GM12878 (cell line): Measurements from ENCODE around the gene TMEM170B. TPM values are rescaled to one million over a fixed set of nuclear protein-coding genes. Genes with fewer than 3 reads are reported as not detected.

Source experiments
- EGR1 ChIP-seq, 2 experiments: IDR thresholded peaks; 1 replicate in 1 of 2; 2 replicates in 1 of 2; pipeline ENCODE4 v1.6.1; 2011 to 2012; ENCODE audit warnings: low read depth in 2 of 2, low read length in 2 of 2, borderline replicate concordance in 1 of 2, mild to moderate bottlenecking in 1 of 2, moderate library complexity in 1 of 2
- KDM1A ChIP-seq: fragments of 200-600 bp; sonication (generic); IDR thresholded peaks from 2 replicates; pipeline ENCODE4 v1.6.1; 2016; ENCODE audit warnings: borderline replicate concordance
- KLF5 ChIP-seq: fragments of 450-650 bp; IDR thresholded peaks from 2 replicates; pipeline ENCODE4 v1.6.1; 2014; ENCODE audit warnings: mild to moderate bottlenecking; ENCODE audit not compliant: partially characterized antibody
- MEF2B ChIP-seq: fragments of 450-650 bp; IDR thresholded peaks from 2 replicates; pipeline ENCODE4 v1.6.1; 2018; ENCODE audit warnings: mild to moderate bottlenecking, moderate library complexity; ENCODE audit not compliant: partially characterized antibody, poor library complexity, severe bottlenecking
- MTA2 ChIP-seq: fragments of 450-650 bp; IDR thresholded peaks from 2 replicates; pipeline ENCODE4 v1.6.1; 2016; ENCODE audit warnings: low read depth, mild to moderate bottlenecking, moderate library complexity
- RELA ChIP-seq: fragments of 450-650 bp; IDR thresholded peaks from 2 replicates; pipeline ENCODE4 v1.8.0; 2014; ENCODE audit warnings: borderline replicate concordance; ENCODE audit not compliant: partially characterized antibody
- SP1 ChIP-seq: IDR thresholded peaks from one replicate; pipeline ENCODE4 v1.6.1; 2011; ENCODE audit warnings: low read depth, low read length
- SREBF2 ChIP-seq: IDR thresholded peaks from 2 replicates; pipeline ENCODE4 v1.6.1; 2012; ENCODE audit warnings: mild to moderate bottlenecking, low read length
- STAT3 ChIP-seq: IDR thresholded peaks from 2 replicates; pipeline ENCODE4 v1.6.1; 2011; ENCODE audit warnings: low read depth, low read length, improper control_type of control experiment
- SUPT20H ChIP-seq: IDR thresholded peaks from 2 replicates; pipeline ENCODE4 v1.6.1; 2011; ENCODE audit warnings: low read depth, mild to moderate bottlenecking, low read length, moderate library complexity, borderline replicate concordance; ENCODE audit not compliant: control insufficient read depth
- TCF12 ChIP-seq: IDR thresholded peaks from 2 replicates; pipeline ENCODE4 v1.6.1; 2011; ENCODE audit warnings: low read depth, mild to moderate bottlenecking, low read length
- ZBED1 ChIP-seq: IDR thresholded peaks from 2 replicates; pipeline ENCODE4 v1.6.1; 2016; ENCODE audit warnings: borderline replicate concordance
- polyA plus RNA-seq, 11 experiments: library from polyadenylated mRNA; depleted of rRNA in 4 of 11; unstranded in 6 of 11; stranded (reverse) in 5 of 11; fragments of >200 nt; fragmentation: Nextera tagmentation in 4 of 11; fragmentation: Illumina TruSeq in 1 of 11; extraction: Ambion mirVana in 4 of 11; extraction: Trizol in 1 of 11; gene quantifications; 1 replicate in 1 of 11; 2 replicates in 10 of 11; pipeline versions ENCODE4 v1.2.1 to v1.2.3, GENCODE V29; 2011 to 2016; ENCODE audit warnings: inconsistent platforms in 2 of 11, missing spikeins in 2 of 11, low read depth in 1 of 11
- total RNA-seq, 4 experiments: library from RNA; depleted of rRNA in 3 of 4; stranded (reverse); fragments of >200 nt in 3 of 4; fragmentation: Illumina TruSeq in 1 of 4; extraction: Trizol in 1 of 4; gene quantifications; 2 replicates each; pipeline versions ENCODE4 v1.2.1 to v1.2.3, GENCODE V29; 2013 to 2021
- TF ChIP-seq, protein P1 (sequence below): fragments of 450-650 bp; IDR thresholded peaks from 2 replicates; pipeline ENCODE4 v1.6.1; 2017; ENCODE audit warnings: mild to moderate bottlenecking, moderate library complexity
- TF ChIP-seq, protein P2 (sequence below): fragments of 450-650 bp; IDR thresholded peaks from 2 replicates; pipeline ENCODE4 v1.6.1; 2014; ENCODE audit warnings: mild to moderate bottlenecking
- TF ChIP-seq, protein P3 (sequence below): fragments of 450-650 bp; conservative IDR thresholded peaks from 2 replicates; pipeline ENCODE4 v1.6.1; 2017; ENCODE audit warnings: mild to moderate bottlenecking, moderate library complexity

Gene TMEM170B
- total and polyA plus RNA-seq, 10 of the 15 experiments (the other 5 are each of a cell fraction or from before 2014, with no cell fraction given), result 0.38 to 10.3 (median 4.2) TPM

DNA sequence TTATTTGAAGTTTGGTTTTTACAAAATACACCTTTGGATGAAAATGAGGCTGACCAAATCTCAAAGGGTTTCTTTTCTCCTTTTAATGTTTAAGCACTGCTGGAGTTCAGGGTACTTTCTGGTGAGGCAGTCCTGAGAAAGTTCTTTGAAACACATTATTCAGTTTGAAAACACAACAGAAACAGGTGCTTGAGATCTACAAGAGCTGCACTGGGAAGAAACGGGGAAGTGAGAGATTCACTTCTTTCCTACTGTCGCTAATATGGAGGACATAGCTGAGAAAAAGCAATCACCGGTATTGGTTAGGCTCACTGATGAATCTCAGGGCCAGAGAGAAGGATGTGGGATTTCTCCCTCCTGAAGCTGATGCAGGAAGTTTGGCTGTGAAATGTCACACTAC is 22.9 kb upstream of the TMEM170B start (continued):
- TF ChIP-seq KDM1A (no peak), SUPT20H (no peak), KLF5 (no peak), TCF12 (peak; percentile 80), SP1 (no peak), EGR1 (IDR thresholded peaks at IDR 0.05; ENCODE audit: borderline replicate concordance in 1 of 2, low read depth in 2 of 2, low read length in 2 of 2) (no peak), ZBED1 (peak; percentile 48; the same call in 1 of the 2 replicates), MEF2B (peak; percentile 76), STAT3 (peak; percentile 87; the same call in 1 of the 2 replicates), MTA2 (peak; percentile 75), SREBF2 (no peak), RELA (no peak)
- TF ChIP-seq, protein P1, sequence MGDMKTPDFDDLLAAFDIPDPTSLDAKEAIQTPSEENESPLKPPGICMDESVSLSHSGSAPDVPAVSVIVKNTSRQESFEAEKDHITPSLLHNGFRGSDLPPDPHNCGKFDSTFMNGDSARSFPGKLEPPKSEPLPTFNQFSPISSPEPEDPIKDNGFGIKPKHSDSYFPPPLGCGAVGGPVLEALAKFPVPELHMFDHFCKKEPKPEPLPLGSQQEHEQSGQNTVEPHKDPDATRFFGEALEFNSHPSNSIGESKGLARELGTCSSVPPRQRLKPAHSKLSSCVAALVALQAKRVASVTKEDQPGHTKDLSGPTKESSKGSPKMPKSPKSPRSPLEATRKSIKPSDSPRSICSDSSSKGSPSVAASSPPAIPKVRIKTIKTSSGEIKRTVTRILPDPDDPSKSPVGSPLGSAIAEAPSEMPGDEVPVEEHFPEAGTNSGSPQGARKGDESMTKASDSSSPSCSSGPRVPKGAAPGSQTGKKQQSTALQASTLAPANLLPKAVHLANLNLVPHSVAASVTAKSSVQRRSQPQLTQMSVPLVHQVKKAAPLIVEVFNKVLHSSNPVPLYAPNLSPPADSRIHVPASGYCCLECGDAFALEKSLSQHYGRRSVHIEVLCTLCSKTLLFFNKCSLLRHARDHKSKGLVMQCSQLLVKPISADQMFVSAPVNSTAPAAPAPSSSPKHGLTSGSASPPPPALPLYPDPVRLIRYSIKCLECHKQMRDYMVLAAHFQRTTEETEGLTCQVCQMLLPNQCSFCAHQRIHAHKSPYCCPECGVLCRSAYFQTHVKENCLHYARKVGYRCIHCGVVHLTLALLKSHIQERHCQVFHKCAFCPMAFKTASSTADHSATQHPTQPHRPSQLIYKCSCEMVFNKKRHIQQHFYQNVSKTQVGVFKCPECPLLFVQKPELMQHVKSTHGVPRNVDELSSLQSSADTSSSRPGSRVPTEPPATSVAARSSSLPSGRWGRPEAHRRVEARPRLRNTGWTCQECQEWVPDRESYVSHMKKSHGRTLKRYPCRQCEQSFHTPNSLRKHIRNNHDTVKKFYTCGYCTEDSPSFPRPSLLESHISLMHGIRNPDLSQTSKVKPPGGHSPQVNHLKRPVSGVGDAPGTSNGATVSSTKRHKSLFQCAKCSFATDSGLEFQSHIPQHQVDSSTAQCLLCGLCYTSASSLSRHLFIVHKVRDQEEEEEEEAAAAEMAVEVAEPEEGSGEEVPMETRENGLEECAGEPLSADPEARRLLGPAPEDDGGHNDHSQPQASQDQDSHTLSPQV, result no peak
- TF ChIP-seq, protein P2, sequence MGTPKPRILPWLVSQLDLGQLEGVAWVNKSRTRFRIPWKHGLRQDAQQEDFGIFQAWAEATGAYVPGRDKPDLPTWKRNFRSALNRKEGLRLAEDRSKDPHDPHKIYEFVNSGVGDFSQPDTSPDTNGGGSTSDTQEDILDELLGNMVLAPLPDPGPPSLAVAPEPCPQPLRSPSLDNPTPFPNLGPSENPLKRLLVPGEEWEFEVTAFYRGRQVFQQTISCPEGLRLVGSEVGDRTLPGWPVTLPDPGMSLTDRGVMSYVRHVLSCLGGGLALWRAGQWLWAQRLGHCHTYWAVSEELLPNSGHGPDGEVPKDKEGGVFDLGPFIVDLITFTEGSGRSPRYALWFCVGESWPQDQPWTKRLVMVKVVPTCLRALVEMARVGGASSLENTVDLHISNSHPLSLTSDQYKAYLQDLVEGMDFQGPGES, result no peak
- TF ChIP-seq, protein P3, sequence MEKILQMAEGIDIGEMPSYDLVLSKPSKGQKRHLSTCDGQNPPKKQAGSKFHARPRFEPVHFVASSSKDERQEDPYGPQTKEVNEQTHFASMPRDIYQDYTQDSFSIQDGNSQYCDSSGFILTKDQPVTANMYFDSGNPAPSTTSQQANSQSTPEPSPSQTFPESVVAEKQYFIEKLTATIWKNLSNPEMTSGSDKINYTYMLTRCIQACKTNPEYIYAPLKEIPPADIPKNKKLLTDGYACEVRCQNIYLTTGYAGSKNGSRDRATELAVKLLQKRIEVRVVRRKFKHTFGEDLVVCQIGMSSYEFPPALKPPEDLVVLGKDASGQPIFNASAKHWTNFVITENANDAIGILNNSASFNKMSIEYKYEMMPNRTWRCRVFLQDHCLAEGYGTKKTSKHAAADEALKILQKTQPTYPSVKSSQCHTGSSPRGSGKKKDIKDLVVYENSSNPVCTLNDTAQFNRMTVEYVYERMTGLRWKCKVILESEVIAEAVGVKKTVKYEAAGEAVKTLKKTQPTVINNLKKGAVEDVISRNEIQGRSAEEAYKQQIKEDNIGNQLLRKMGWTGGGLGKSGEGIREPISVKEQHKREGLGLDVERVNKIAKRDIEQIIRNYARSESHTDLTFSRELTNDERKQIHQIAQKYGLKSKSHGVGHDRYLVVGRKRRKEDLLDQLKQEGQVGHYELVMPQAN, result no peak
